NCI-H146 (cell line): ENCODE results near the gene LCN10.
A peak's percentile ranks its signal among the peaks of the same experiment; 100 is the strongest.
"Not testable (repeated sequence)": the region's sequence is repeated elsewhere in the genome, so short reads cannot be mapped to it uniquely, and the experiment has no call there.

Experiments
- DNase-seq: peaks from one replicate; lab custom pipeline; 2025; lab: John Stamatoyannopoulos, UW

The LCN10 gene

GRCh38 chr9:136720251-136720897 is 22.4 kb downstream of the LCN10 start:
- DNase-seq: no peak

GRCh38 chr9:136719195-136719880 is 23.4 kb downstream of the LCN10 start:
- DNase-seq: no peak

GRCh38 chr9:136718345-136719194 is 24.2 kb downstream of the LCN10 start:
- no peak for DNase-seq

DNA sequence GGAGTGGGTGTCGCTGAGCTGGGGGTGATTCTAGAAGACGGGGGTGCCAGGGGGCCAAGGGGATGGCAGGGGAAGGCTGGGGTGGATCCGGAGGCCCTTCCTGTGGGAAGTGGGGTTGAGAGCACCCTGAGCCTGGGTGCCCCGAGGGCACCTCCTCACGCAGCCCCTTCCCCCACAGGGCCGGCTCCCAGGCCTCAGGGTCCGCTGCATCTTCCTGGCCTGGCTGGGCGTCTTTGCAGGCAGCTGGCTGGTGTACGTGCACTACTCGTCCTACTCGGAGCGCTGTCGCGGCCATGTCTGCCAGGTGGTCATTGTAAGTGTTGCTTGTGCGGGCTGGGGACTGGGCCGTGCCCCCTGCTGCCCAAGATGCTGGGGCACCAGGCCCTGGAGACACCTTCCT is 25.3 kb downstream of the LCN10 start:
- DNase-seq: no peak

GRCh38 chr9:136714893-136715274 is 27.9 kb downstream of the LCN10 start:
- DNase-seq: no peak

DNA sequence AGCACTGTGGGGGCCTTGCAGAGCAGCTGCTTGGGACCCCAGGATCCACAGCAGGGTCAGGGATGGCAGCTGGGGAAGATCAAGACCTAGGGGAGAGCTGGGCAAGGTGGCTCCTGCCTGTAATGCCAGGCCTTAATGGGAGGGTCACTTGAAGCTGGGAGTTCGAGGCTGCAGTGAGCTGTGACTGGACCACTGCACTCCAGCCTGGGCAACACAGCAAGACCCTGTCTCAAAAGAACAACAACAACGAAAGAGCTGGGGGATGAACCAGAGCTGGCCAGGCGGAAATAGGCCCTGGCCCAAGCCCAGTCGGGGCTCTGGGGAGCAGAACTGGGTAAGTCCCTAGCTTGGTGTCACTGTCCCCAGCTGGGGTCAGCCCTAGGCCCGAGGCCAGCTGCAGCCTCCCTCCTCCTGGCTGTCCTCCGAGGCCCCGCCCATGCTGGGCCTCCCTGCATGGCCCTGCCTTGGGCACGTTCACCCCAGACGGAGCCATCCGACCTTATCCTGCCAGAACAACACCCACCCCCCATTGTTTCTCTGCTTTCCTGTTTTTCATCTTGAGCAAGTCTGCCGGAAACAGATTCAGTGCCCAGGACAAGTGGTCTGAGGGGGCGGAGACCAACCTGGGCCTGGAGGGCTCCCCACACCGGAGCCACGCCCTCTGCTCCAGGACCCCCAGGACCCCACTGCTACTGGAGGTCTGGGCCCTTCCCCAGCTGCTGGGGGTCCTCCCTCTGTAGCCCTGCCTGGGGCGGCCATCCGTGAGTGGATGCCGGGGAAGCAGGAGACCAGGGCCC is 28.4 kb downstream of the LCN10 start:
- DNase-seq: no peak

GRCh38 chr9:136713550-136713949 is 29.2 kb downstream of the LCN10 start:
- DNase-seq: peak; percentile 11

DNA sequence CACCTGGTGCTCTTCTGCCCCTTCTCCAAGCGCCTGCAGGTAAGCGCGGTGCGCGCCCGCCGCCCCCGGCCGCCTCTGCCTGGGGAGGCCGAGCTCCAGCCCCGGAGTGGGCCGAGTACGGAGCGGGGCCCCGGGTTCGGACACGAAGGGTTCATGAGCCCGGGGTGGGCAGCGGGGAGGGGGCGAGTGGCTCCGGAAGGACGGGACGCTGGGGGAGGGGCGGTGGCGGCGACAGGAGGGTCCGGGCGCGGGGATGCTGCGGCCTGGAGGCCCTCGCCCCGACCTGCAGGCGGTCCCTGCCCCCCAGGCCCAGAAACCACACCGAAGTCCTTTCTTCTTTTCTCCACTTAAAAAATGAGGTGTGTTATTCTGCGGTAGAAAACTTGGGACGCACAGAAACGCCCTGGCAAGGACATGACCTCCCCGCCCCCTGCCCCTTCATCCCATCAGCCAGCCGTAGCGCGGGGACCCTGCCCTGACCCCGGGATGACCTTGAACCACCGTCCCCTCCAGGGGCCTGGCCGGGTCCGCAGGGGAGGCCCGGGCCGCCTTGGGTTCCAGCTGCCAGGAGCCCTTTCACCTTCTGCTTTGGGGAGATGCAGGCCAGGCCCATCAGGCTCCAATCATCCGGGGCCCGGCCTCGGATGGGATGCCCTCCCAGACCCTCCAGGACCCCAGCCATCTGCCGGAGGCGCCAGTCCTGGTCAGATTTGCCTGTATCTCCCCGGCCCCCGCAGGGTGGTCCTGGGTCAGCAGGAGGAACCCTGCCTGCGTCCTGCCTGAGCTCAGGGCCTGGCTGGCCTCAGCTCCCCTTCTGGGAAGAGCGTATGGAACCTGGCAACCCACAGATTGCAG is 29.8 kb downstream of the LCN10 start:
- no peak for DNase-seq

DNA sequence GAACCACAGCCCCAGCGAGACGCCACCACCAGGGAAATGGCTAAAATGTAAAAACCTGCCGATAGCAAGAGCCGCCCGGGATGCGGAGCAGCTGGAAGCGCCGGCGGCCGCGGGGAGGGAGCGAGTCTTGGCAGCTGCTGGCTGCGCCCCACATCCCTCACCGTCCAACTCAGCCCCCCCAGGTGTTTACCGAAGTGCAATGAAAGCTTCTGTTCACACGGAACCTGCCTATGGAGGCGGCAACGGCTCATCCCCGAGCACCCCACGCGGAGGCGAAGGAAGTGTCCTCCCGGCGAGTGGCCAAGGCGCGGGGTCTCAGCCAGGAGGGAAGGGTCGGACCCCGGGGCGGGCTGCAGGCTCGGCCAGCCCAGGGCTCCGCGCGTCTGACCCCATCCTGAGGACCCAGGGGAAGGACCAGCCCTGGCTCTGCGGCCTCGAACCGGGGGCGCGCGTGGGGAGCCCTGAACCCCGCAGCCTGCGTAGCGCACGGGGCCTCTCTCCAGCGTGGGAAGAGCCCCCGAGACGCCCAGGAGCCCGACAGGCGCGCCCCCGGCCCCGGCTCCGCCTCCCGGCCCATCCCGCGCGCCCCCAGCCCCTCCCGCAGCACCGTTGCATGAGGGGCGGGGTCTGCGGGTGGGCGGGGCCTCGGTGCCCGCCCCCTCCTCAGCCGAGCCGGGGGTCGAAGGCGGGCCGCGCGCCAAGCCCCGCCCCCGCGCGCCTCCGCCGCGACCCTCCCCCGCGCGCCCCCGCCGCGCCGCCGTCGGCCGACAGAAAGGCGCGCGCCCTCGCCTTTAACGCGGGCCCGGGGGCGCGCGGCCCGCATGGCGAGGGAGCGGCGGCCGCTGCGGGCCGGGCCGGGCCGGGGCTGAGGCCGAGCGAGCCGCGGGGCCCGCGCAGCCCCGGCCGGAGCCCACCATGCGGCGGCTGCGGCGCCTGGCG is 30.7 kb downstream of the LCN10 start, which contains the start of gene DIPK1B:
Gene DIPK1B, plus strand, starts transcription at position 822 of the 939 bp plus-strand sequence. Its CDS starts 94 bp downstream, at position 916.
- peak; percentile 60 for DNase-seq

DNA sequence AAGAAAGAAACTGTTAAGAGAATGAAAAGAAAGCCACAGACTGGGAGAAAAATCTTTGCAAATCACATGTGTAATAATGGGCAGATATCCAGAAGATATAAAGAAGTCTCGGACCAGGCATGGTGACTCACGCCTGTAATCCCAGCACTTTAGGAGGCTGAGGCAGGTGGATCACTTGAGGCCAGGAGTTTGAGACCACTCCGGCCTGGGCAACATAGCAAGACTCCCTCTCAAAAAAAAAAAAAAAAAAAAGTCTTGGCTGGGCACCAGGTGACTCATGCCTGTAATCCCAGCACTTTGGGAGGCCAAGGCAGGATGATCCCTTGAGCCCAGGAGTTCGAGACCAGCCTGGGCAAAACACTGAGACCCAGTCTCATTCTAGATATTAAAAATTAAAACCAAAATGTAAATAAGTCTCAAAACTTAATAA is 31.5 kb downstream of the LCN10 start:
- not testable (repeated sequence) for DNase-seq

- DNase-seq: no peak
Observed at GRCh38 chr9:136710543-136710942, 32.2 kb downstream of the LCN10 start.

DNA sequence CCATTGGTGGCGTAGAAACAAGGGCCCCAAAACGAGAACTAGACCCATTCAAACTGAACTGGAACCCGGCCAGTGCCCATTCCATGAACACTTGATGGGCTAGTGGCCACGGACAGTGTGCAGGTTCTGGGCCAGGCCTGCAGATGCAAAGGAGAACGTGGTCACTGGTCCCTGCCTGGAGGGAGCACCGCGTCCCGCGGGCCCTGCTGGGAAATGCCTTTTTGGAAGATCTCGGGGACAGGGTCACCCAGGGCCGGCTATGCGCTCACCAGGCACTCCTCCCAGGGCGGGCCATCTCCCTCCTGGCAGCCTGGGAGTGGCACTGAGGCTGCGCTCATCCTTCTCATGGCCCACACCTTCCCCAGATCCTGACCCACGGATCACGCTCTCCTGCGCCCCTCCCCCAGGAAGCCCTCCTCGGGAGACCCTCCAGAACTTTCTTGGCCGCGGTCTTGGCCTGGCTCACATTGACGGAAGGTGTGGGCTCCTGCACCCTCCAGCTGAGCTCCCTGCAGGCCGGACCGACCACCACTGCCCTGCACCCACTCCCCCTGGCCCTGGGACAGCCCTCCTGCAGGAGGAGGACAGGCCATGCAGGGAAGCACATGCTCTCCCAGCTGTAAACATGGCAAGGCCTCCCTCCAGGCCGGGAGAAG is 33.2 kb downstream of the LCN10 start:
- DNase-seq: no peak

DNA sequence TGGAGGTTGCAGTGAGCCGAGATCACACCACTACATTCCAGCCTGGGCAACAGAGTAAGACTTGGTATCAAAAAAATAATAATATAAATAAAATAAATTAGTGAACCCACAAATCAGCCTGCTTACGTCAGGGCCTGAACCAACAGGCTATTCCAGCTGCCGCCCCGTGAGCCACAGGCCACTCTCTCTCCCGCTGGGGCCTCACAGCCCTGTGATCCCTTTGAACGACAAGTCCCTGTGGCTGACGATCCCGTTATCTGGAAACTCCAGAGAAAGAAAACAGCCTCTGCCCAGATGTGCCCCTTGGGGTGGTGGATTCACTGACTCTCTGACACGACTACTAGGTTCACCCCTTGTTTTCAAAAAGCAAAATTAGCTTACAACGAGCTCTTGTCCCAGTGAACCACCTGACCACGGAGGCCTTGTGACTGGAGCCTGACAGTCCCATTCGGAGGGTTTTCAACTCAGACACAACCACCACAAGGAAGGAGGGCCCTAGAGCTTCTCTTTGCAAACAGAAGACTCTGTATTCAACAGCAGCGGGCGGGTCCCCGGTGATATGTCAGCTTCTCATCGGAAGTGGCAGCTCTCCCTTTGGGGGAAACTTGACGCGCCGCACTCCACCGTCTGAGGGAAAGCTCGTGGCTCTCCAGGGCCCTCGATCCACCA is 34.8 kb downstream of the LCN10 start:
- DNase-seq: no peak

- DNase-seq: no peak
Observed at GRCh38 chr9:136707011-136707410, 35.7 kb downstream of the LCN10 start.

GRCh38 chr9:136705564-136705963 is 37.2 kb downstream of the LCN10 start:
- no peak for DNase-seq

GRCh38 chr9:136704741-136705140 is 38.0 kb downstream of the LCN10 start:
- not testable (repeated sequence) for DNase-seq

DNA sequence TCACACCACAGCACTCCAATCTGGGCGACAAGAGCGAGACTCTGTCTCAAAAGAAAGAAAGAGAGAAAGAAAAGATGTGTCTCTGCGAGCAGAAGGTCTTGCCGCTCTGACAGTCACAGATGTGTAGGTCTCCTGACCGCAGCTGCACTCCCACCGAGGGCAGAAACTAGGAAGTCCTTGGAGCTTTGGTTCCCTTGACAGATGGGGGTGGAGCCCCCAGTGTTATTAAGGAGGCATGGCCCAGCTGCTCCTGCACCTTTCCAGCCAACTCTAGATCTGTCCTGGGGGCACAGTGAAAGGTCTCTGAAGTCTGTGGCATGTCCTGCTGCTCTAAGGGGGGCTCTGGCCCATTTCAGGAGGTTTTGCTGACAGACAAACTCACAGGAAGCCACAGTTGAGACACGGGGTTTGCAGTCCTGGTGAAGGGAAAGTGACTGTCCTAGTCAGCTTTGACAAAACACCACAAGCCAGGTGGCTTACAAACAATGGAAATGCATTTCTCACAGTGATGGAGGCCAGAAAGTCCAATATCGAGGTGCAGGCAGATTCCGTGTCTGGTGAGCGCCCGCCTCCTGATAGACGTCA is 39.4 kb downstream of the LCN10 start:
- no peak for DNase-seq

GRCh38 chr9:136701668-136702053 is 41.1 kb downstream of the LCN10 start:
- DNase-seq: no peak
